HCT116 (cell line): ENCODE data around the gene RTF2. TPM values are rescaled to one million over a fixed set of nuclear protein-coding genes. Genes with fewer than 3 reads are reported as not detected.

ENCODE experiments used
- ATAC-seq: fragments of 200-7000 bp; cut with Tn5 transposase; 2 replicates; pipeline ENCODE4 v1.9.1; 2020; ENCODE audit warnings: mild to moderate bottlenecking, moderate library complexity
- BruUV-seq: library from RNA; stranded (reverse); fragments of 400-500 nt; replicated peaks from 2 replicates; lab custom pipeline; 2021; lab: Mats Ljungman, UMichigan
- CTCF ChIA-PET: fragments of 300-600 bp; sonication (Branson Sonifier 250); formaldehyde crosslinking; loops from one replicate; lab custom pipeline; 2021; ENCODE audit warnings: antibody characterized with exemption; lab: Charles Lee
- POLR2A ChIA-PET: fragments of 300-600, 350-600 bp; sonication (Branson Sonifier 250); formaldehyde crosslinking; loops from one replicate; lab custom pipeline; 2021; ENCODE audit warnings: antibody characterized with exemption; lab: Charles Lee
- RAD21 ChIA-PET, 2 experiments: fragments of 300-600 bp; sonication (Branson Sonifier 250); formaldehyde crosslinking; loops; one replicate each; lab custom pipeline; 2023; ENCODE audit warnings: low total read pairs in 2 of 2; ENCODE audit not compliant: uncharacterized antibody in 2 of 2, unreplicated experiment in 2 of 2, low non-redundant PET in 1 of 2; lab: Charles Lee
- DNase-seq: peaks from one replicate; pipeline ENCODE4 v3.0.0-alpha.2; 2010; ENCODE audit warnings: low read depth, low spot score
- H2AFZ ChIP-seq: fragments of 200-600 bp; shearing (Covaris generic), sonication (generic); 2 replicates; pipeline ENCODE4 v1.6.1; 2017; ENCODE audit warnings: low read depth, mixed run types, mixed read lengths, antibody characterized with exemption, low read length; ENCODE audit not compliant: poor library complexity, severe bottlenecking
- H3K27ac ChIP-seq: 2 replicates; pipeline ENCODE4 v1.5.1; 2012; ENCODE audit warnings: low read depth, low read length
- H3K27me3 ChIP-seq: fragments of 200-600 bp; sonication (generic); 2 replicates; pipeline ENCODE4 v1.6.1; 2016; ENCODE audit warnings: mixed run types, low read length, mixed read lengths; ENCODE audit not compliant: insufficient read depth
- H3K36me3 ChIP-seq, 2 experiments: fragments of 200-500 bp in 1 of 2; fragments of 200-600 bp in 1 of 2; sonication (Bioruptor generic) in 1 of 2; sonication (generic) in 1 of 2; 2 replicates each; pipeline versions ENCODE4 v1.5.1 to v1.6.1; 2014 to 2016; ENCODE audit warnings: low read length in 2 of 2, inconsistent platforms in 1 of 2, mixed read lengths in 1 of 2, mixed run types in 1 of 2; ENCODE audit not compliant: insufficient read depth in 2 of 2, control insufficient read depth in 1 of 2
- H3K4me1 ChIP-seq, 2 experiments: fragments of 200-600 bp in 1 of 2; sonication (generic) in 1 of 2; 2 replicates each; pipeline versions ENCODE4 v1.5.1 to v1.6.1; 2012 to 2017; ENCODE audit warnings: low read length in 2 of 2, inconsistent platforms in 1 of 2, mild to moderate bottlenecking in 1 of 2, mixed read lengths in 1 of 2, mixed run types in 1 of 2, moderate library complexity in 1 of 2; ENCODE audit not compliant: insufficient read depth in 2 of 2, control insufficient read depth in 1 of 2
- H3K4me2 ChIP-seq: fragments of 200-600 bp; sonication (generic); 2 replicates; pipeline ENCODE4 v1.6.1; 2017; ENCODE audit warnings: mixed run types, low read length, mixed read lengths
- H3K4me3 ChIP-seq, 2 experiments: fragments of 200-600 bp in 1 of 2; sonication (generic) in 1 of 2; replicated peaks in 1 of 2; 2 replicates each; pipeline ENCODE4 v1.5.1; 2011 to 2016; ENCODE audit warnings: low read length in 2 of 2, control low read depth in 1 of 2, low read depth in 1 of 2, mild to moderate bottlenecking in 1 of 2, mixed read lengths in 1 of 2, mixed run types in 1 of 2
- H3K79me2 ChIP-seq: fragments of 200-600 bp; sonication (generic); 2 replicates; pipeline ENCODE4 v1.6.1; 2017; ENCODE audit warnings: mild to moderate bottlenecking, mixed run types, low read length, moderate library complexity, mixed read lengths; ENCODE audit not compliant: insufficient read depth
- H3K9ac ChIP-seq: fragments of 200-600 bp; sonication (generic); 2 replicates; pipeline ENCODE4 v1.6.1; 2016; ENCODE audit warnings: low read length, mixed read lengths
- H3K9me2 ChIP-seq: fragments of 200-600 bp; sonication (generic), shearing (Covaris generic); 2 replicates; pipeline ENCODE4 v1.6.1; 2017; ENCODE audit warnings: mixed run types, mild to moderate bottlenecking, moderate library complexity; ENCODE audit not compliant: insufficient read depth
- H3K9me3 ChIP-seq, 2 experiments: fragments of 200-500 bp in 1 of 2; fragments of 200-600 bp in 1 of 2; sonication (Bioruptor generic) in 1 of 2; sonication (generic) in 1 of 2; 2 replicates each; pipeline ENCODE4 v1.6.1; 2014 to 2017; ENCODE audit warnings: low read length in 2 of 2, mixed read lengths in 2 of 2, inconsistent platforms in 1 of 2, low read depth in 1 of 2, mild to moderate bottlenecking in 1 of 2, mixed run types in 1 of 2, moderate library complexity in 1 of 2; ENCODE audit not compliant: control insufficient read depth in 1 of 2, insufficient read depth in 1 of 2
- H4K20me1 ChIP-seq: fragments of 200-600 bp; sonication (generic), shearing (Covaris generic); 2 replicates; pipeline ENCODE4 v1.6.1; 2017; ENCODE audit warnings: mixed run types, mild to moderate bottlenecking, moderate library complexity; ENCODE audit not compliant: insufficient read depth
- FOSL1 ChIP-seq: IDR thresholded peaks from 2 replicates; pipeline ENCODE4 v1.6.1; 2012; ENCODE audit warnings: low read depth
- JUND ChIP-seq: IDR thresholded peaks from 2 replicates; pipeline ENCODE4 v1.6.1; 2012
- SP1 ChIP-seq: IDR thresholded peaks from 2 replicates; pipeline ENCODE4 v1.6.1; 2012; ENCODE audit warnings: low read depth
- YY1 ChIP-seq: IDR thresholded peaks from 2 replicates; pipeline ENCODE4 v1.6.1; 2011; ENCODE audit warnings: low read length, low read depth, moderate library complexity, mild to moderate bottlenecking; ENCODE audit not compliant: insufficient replicate concordance; ENCODE audit errors: extremely low read depth
- intact Hi-C: fragments of 100-400 bp; cut with micrococcal nuclease; formaldehyde crosslinking; loops from 2 replicates; pipeline ENCODE4 v1.10.0; 2022
- total RNA-seq: library from RNA; stranded (reverse); gene quantifications from one replicate; pipeline ENCODE4 v1.2.1, GENCODE V29; 2021; ENCODE audit not compliant: unreplicated experiment

RTF2 gene
- total RNA-seq, 1 experiment from 2014 or later: 73.8 TPM

DNA sequence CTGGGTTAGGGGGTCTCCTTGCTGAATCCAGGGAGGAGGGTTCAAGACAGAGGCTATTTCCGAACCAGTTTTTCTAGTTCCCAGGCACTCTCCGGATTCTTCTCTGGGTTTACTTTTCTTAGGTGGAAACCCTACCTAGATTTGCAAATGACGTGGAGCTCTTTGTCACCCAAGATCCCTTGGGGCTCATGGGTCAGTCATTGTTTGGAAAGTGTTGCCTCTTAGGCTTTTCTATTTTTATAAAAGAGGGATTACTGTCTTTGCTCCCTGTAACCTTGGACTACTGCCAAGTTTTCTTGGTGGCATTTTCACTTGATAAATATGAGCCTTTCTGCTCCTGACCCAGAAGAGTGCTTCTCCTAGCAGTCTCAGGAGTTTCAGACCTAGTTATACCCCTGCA lies 98.2 kb downstream of the RTF2 start:
- ChIA-PET CTCF (interaction anchor here (1.7 kb wide), 1 partner anchor 16 kb away, joined by 7 read pairs; no protein-coding TSS in a partner anchor), POLR2A (no interaction called here), RAD21 (no interaction called here)
- BruUV-seq: no TSS peak
- Histone ChIP-seq H3K4me3 (peak overlapping the region in 1 of 2 experiments; percentile 2; a peak in 1 of 4 replicates), H3K36me3 (no peaks in the 10 kb centered on the region), H3K27ac (peak overlapping the region; percentile 24; the same call in 1 of the 2 replicates), H3K9ac (peak overlapping the region; percentile 12), H3K27me3 (no peaks in the 10 kb centered on the region), H3K79me2 (no peaks in the 10 kb centered on the region), H2AFZ (peak overlapping the region; percentile 86), H3K4me1 (peaks cover 17 to 29% of the 10 kb centered on the region in 2 experiments; a peak in 3 of 4 replicates), H4K20me1 (no peaks in the 10 kb centered on the region), H3K9me3 (no peaks in the 10 kb centered on the region), H3K4me2 (peak overlapping the region; percentile 53), H3K9me2 (no peaks in the 10 kb centered on the region)
- peak; percentile 32; the same call in 1 of the 2 replicates for ATAC-seq
- TF ChIP-seq YY1 (no peak), JUND (0 out of 2 replicates have a peak, but pooled peaks have one; percentile 6), FOSL1 (peak; percentile 18; the same call in 1 of the 2 replicates), SP1 (peak; percentile 31; the same call in 1 of the 2 replicates)
- intact Hi-C loops: no loop called here
- no peak for DNase-seq

Other genes starting within 250 kb of the RTF2 start
- not detected for gene MC3R, start 219.9 kb upstream of the RTF2 start, total RNA-seq
- gene FAM210B, start 109.7 kb upstream of the RTF2 start, total RNA-seq: 12.0 TPM
- gene AURKA, start 76.4 kb upstream of the RTF2 start, total RNA-seq: 80.1 TPM
- gene CSTF1, start 76.0 kb upstream of the RTF2 start, total RNA-seq: 44.5 TPM
- 0.17 TPM for gene CASS4, start 56.4 kb upstream of the RTF2 start, total RNA-seq
- 0.34 TPM for gene FAM209A, start 56.1 kb downstream of the RTF2 start, total RNA-seq
- not detected for gene FAM209B, start 64.6 kb downstream of the RTF2 start, total RNA-seq
- gene TFAP2C, start 160.7 kb downstream of the RTF2 start, total RNA-seq: 6.9 TPM